ENCODE measurements around the gene PSAP.

DNA sequence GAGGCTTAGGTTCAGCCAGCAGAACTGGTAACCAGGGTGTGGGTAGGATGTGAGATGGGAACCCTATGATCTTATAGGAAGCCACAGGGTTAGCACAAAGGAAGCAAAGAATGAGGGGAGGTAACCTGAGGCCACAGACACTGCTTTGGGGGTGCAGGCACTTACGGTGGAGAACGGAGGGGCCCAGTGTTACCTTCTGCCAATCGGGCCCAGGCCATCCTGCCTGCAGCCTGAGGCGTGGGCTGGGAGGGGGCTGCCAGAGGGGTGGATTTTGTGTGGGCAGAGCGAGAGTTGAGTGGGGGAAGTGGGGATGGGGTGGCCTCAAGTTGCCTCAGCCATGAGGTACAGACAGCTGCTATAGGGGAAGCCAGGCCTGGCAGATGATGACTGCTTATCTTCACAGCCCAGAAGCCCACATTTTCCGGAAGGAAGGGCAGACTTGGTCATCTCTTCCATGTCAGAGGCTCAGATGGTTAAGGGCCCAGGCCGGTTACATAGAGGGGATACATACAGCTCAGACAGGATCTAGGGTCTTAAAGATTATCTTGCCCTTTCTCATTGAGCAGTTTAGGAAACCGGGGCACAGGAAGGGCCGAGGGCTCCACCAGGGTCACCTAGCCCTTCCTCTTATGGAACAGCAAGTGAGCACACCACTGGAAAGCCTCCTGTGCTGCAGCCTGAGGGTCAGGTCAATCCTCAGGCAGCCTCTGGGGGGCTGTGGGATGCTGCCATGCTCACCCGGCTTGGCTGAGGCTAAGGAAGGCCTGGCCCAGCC, 53.3 kb downstream of the PSAP start:
- TF ChIP-seq, protein P1, sequence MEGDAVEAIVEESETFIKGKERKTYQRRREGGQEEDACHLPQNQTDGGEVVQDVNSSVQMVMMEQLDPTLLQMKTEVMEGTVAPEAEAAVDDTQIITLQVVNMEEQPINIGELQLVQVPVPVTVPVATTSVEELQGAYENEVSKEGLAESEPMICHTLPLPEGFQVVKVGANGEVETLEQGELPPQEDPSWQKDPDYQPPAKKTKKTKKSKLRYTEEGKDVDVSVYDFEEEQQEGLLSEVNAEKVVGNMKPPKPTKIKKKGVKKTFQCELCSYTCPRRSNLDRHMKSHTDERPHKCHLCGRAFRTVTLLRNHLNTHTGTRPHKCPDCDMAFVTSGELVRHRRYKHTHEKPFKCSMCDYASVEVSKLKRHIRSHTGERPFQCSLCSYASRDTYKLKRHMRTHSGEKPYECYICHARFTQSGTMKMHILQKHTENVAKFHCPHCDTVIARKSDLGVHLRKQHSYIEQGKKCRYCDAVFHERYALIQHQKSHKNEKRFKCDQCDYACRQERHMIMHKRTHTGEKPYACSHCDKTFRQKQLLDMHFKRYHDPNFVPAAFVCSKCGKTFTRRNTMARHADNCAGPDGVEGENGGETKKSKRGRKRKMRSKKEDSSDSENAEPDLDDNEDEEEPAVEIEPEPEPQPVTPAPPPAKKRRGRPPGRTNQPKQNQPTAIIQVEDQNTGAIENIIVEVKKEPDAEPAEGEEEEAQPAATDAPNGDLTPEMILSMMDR (IDR thresholded peaks at IDR 0.05), result no peak
- TF ChIP-seq EZH2 (IDR thresholded peaks at IDR 0.05), result no peak
